Prostate gland (tissue), 2 donors: ENCODE measurements around the gene RNF167. TPM values are rescaled to one million over a fixed set of nuclear protein-coding genes. Genes with fewer than 3 reads are reported as not detected.

Source experiments
- DNase-seq: peaks from one replicate; pipeline ENCODE4 v3.0.0-alpha.2; 2019; ENCODE audit warnings: low spot score
- H3K27ac ChIP-seq, 2 donors: fragments of 200-600 bp; sonication (generic); 2 replicates each; pipeline ENCODE4 v1.5.1; 2017 to 2019
- H3K27me3 ChIP-seq: fragments of 200-600 bp; sonication (generic); replicated peaks from 2 replicates; pipeline ENCODE4 v1.5.1; 2019; ENCODE audit not compliant: insufficient read depth
- H3K36me3 ChIP-seq, 2 donors: fragments of 200-600 bp; sonication (generic); 1 replicate in 1 of 2; 2 replicates in 1 of 2; pipeline versions ENCODE4 v1.5.1 to v1.8.1; 2017 to 2019
- H3K4me1 ChIP-seq: fragments of 200-600 bp; sonication (generic); replicated peaks from 2 replicates; pipeline ENCODE4 v1.5.1; 2019
- H3K4me3 ChIP-seq, 2 donors: fragments of 200-600 bp; sonication (generic); 2 replicates each; pipeline ENCODE4 v1.5.1; 2017 to 2019
- H3K9me3 ChIP-seq: fragments of 200-600 bp; sonication (generic); 2 replicates; pipeline ENCODE4 v1.5.1; 2017
- CTCF ChIP-seq, 4 experiments: fragments of 200-600 bp in 2 of 4; fragments of 450-650 bp in 2 of 4; sonication (generic) in 2 of 4; IDR thresholded peaks; 1 replicate in 3 of 4; 2 replicates in 1 of 4; pipeline ENCODE4 v1.5.1; 2016 to 2019; ENCODE audit warnings: antibody characterized with exemption in 4 of 4, mild to moderate bottlenecking in 2 of 4, moderate library complexity in 2 of 4
- POLR2A ChIP-seq: fragments of 450-650 bp; IDR thresholded peaks from one replicate; pipeline ENCODE4 v1.6.1; 2016; ENCODE audit warnings: antibody characterized with exemption, mild to moderate bottlenecking
- POLR2AphosphoS5 ChIP-seq: sonication (generic); formaldehyde crosslinking; IDR thresholded peaks from one replicate; pipeline ENCODE4 v1.6.1; 2017; ENCODE audit warnings: antibody characterized with exemption
- WGBS: methylation state at CpG from one replicate; pipeline ENCODE4 v1.1.5; 2018; 5-methylcytosine and 5-hydroxymethylcytosine counted together
- intact Hi-C: fragments of 100-400 bp; cut with DNase I; formaldehyde crosslinking; loops from one replicate; pipeline ENCODE4 v1.14.2; 2022
- total RNA-seq, 2 donors: library from RNA; depleted of rRNA; stranded (reverse); fragments of >200 nt; gene quantifications; one replicate each; pipeline ENCODE4 v1.1.0, GENCODE V29; 2016

RNF167 gene
- total RNA-seq, 2 donors from 2014 or later: 78.7 to 138 TPM

GRCh38 chr17:4937553-4937952 lies 2.5 kb upstream of the RNF167 start:
- Histone ChIP-seq H3K9me3 (no peaks in the 10 kb centered on the region), H3K27me3 (no peaks in the 10 kb centered on the region), H3K4me3 (no peak overlapping the region), H3K27ac (no peak overlapping the region), H3K4me1 (peaks cover 16% of the 10 kb centered on the region), H3K36me3 (peaks cover 0 to 8% of the 10 kb centered on the region in 2 donors)
- DNase-seq: no peak
- TF ChIP-seq POLR2A (no peak), POLR2AphosphoS5 (no peak), CTCF (IDR thresholded peaks at IDR 0.05) (no peak)
- WGBS: 92% methylated on average over 16 of the region's 16 CpGs
- intact Hi-C loops: no loop called here

- DNase-seq: no peak
- Histone ChIP-seq H3K4me1 (peaks cover 16% of the 10 kb centered on the region), H3K36me3 (peaks cover 0 to 10% of the 10 kb centered on the region in 2 donors), H3K27ac (no peak overlapping the region), H3K9me3 (no peaks in the 10 kb centered on the region), H3K27me3 (no peaks in the 10 kb centered on the region), H3K4me3 (no peak overlapping the region)
- WGBS: 79% methylated on average over 11 of the region's 11 CpGs
- intact Hi-C loops: no loop called here
- TF ChIP-seq POLR2A: no peak
- TF ChIP-seq POLR2AphosphoS5: no peak
These were observed 2.0 kb upstream of the RNF167 start for GRCh38 chr17:4938069-4938491.

GRCh38 chr17:4938688-4939545 lies 1.2 kb upstream of the RNF167 start:
- no peak for DNase-seq
- Histone ChIP-seq H3K4me1 (peaks cover 16% of the 10 kb centered on the region), H3K36me3 (peaks cover 0 to 10% of the 10 kb centered on the region in 2 donors), H3K9me3 (no peaks in the 10 kb centered on the region), H3K27ac (peak overlapping the region; percentile 85 to 95), H3K4me3 (peak overlapping the region; percentile 75 to 82), H3K27me3 (no peaks in the 10 kb centered on the region)
- TF ChIP-seq POLR2A: no peak
- no peak for TF ChIP-seq POLR2AphosphoS5
- no peak for TF ChIP-seq CTCF (IDR thresholded peaks at IDR 0.05)
- intact Hi-C loops: no loop called here
- WGBS: 43% methylated on average over 19 of the region's 19 CpGs

- WGBS: 0% methylated on average over 16 of the region's 16 CpGs
- intact Hi-C loops: no loop called here
- peak overlapping the region; percentile 85 to 95 for H3K27ac ChIP-seq
- H3K4me1 ChIP-seq: peaks cover 12% of the 10 kb centered on the region
- no peak for DNase-seq
- no peaks in the 10 kb centered on the region for H3K27me3 ChIP-seq
- H3K36me3 ChIP-seq: peaks cover 0 to 10% of the 10 kb centered on the region in 2 donors
- H3K4me3 ChIP-seq: peak overlapping the region; percentile 75 to 82
- TF ChIP-seq POLR2AphosphoS5 (no peak), CTCF (IDR thresholded peaks at IDR 0.05) (no peak), POLR2A (no peak)
- no peaks in the 10 kb centered on the region for H3K9me3 ChIP-seq
These were observed 597 bp upstream of the RNF167 start for GRCh38 chr17:4939546-4939795.

GRCh38 chr17:4940555-4941318 lies 669 bp downstream of the RNF167 start:
- under 1% methylated on average over 29 of the region's 29 CpGs for WGBS
- DNase-seq: peak; percentile 84

More at GRCh38 chr17:4940555-4941318, 669 bp downstream of the RNF167 start:
- H3K9me3 ChIP-seq: no peaks in the 10 kb centered on the region
- no peaks in the 10 kb centered on the region for H3K27me3 ChIP-seq
- peaks cover 0 to 10% of the 10 kb centered on the region in 2 donors for H3K36me3 ChIP-seq
- peak overlapping the region; percentile 85 to 95 for H3K27ac ChIP-seq
- H3K4me1 ChIP-seq: peaks cover 17% of the 10 kb centered on the region
- intact Hi-C loops: no loop called here
- H3K4me3 ChIP-seq: peak overlapping the region; percentile 75 to 82
- TF ChIP-seq CTCF (IDR thresholded peaks at IDR 0.05): no peak
- no peak for TF ChIP-seq POLR2AphosphoS5
- TF ChIP-seq POLR2A: no peak
